ENCODE data around the gene PMPCA.

Gene PMPCA

GRCh38 chr9:136373300-136374182 is 36.9 kb upstream of the PMPCA start, which contains the start of gene CARD9:
TSS of gene CARD9 (minus strand) at chr9:136373669. CDS start at chr9:136372078, 1,591 bp downstream.
- no peak for DNase-seq (ENCODE audit: low read depth, low spot score)

- no peak for DNase-seq (ENCODE audit: low read depth, low spot score)
These were observed 36.3 kb upstream of the PMPCA start for GRCh38 chr9:136374183-136374575.

- no peak for DNase-seq (ENCODE audit: low read depth, low spot score)
These were observed 35.4 kb upstream of the PMPCA start for GRCh38 chr9:136375096-136375495.

- DNase-seq (ENCODE audit: low read depth, low spot score), result no peak
These were observed 34.0 kb upstream of the PMPCA start for GRCh38 chr9:136376457-136376856.

GRCh38 chr9:136377341-136378169 is 32.9 kb upstream of the PMPCA start:
- DNase-seq (ENCODE audit: low read depth, low spot score), result no peak

- no peak for DNase-seq (ENCODE audit: low read depth, low spot score)
These were observed 32.1 kb upstream of the PMPCA start for GRCh38 chr9:136378170-136379002.

GRCh38 chr9:136379003-136379287 is 31.5 kb upstream of the PMPCA start:
- DNase-seq (ENCODE audit: low read depth, low spot score), result no peak

GRCh38 chr9:136379401-136379800 is 31.1 kb upstream of the PMPCA start:
- DNase-seq (ENCODE audit: low read depth, low spot score), result no peak

GRCh38 chr9:136379891-136380290 is 30.6 kb upstream of the PMPCA start:
- DNase-seq (ENCODE audit: low read depth, low spot score), result no peak

- DNase-seq (ENCODE audit: low read depth, low spot score), result no peak
These were observed 30.1 kb upstream of the PMPCA start for GRCh38 chr9:136380381-136380780.

GRCh38 chr9:136381311-136381710 is 29.1 kb upstream of the PMPCA start:
- no peak for DNase-seq (ENCODE audit: low read depth, low spot score)

- DNase-seq (ENCODE audit: low read depth, low spot score), result no peak
These were observed 28.4 kb upstream of the PMPCA start for GRCh38 chr9:136381966-136382513.

- DNase-seq (ENCODE audit: low read depth, low spot score), result no peak
These were observed 27.0 kb upstream of the PMPCA start for GRCh38 chr9:136383436-136383835.

GRCh38 chr9:136385015-136385414 is 25.4 kb upstream of the PMPCA start:
- DNase-seq (ENCODE audit: low read depth, low spot score), result no peak

- no peak for DNase-seq (ENCODE audit: low read depth, low spot score)
These were observed 24.4 kb upstream of the PMPCA start for GRCh38 chr9:136386018-136386417.

- DNase-seq (ENCODE audit: low read depth, low spot score), result no peak
These were observed 23.2 kb upstream of the PMPCA start for GRCh38 chr9:136387217-136387616.

GRCh38 chr9:136389396-136389795 is 21.1 kb upstream of the PMPCA start:
- DNase-seq (ENCODE audit: low read depth, low spot score), result no peak

- DNase-seq (ENCODE audit: low read depth, low spot score), result no peak
These were observed 18.5 kb upstream of the PMPCA start for GRCh38 chr9:136391737-136392537.

GRCh38 chr9:136392538-136393449 is 17.7 kb upstream of the PMPCA start:
- DNase-seq (ENCODE audit: low read depth, low spot score), result no peak

- no peak for DNase-seq (ENCODE audit: low read depth, low spot score)
These were observed 16.9 kb upstream of the PMPCA start for GRCh38 chr9:136393531-136393930.

All from activated CD4-positive, CD25-positive, alpha-beta regulatory T cell treated with anti-CD3 and anti-CD28 coated beads, Interleukin-2, amount 50 U/mL, for 16 hours (primary cell).